HG02852 (cell line): ENCODE measurements around the gene AGPS.

Experiments used
- ATAC-seq: cut with Tn5 transposase; IDR thresholded peaks from one replicate; pipeline ENCODE4 v1.9.1; 2021; ENCODE audit warnings: mild to moderate bottlenecking, moderate library complexity; ENCODE audit not compliant: unreplicated experiment

The AGPS gene

GRCh38 chr2:177582000-177582399 lies 189.4 kb downstream of the AGPS start:
- ATAC-seq: no peak

DNA sequence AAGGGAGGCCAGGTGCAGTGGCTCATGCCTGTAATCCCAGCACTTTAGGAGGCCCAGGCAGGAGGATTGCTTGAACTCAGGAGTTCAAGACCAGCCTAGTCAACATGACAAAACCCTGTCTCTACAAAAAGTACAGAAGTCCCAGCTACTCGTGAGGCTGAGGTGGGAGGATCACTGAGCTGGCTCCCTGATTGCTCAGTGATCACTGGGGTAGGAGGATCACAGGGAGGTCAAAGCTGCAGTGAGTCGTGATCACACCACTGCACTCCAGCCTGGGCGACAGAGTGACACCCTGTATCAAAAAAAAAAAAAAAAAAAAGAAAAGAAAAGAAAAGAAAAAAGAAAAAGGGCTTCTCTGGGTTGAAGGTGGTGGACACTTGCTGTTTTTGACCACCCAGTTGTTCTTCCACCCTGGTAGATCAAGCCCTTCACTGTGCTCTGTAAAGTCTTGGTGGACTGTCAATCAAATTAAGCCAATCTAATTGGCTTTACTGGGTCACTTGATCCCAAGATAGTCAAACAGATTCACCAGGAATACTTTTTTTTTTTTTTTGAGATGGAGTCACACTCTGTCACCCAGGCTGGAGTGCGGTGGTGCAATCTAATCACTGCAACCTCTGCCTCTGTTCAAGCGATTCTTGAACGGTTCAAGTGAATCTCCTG lies 191.6 kb downstream of the AGPS start:
- ATAC-seq: no peak

GRCh38 chr2:177585234-177585863 lies 192.8 kb downstream of the AGPS start:
- no peak for ATAC-seq

DNA sequence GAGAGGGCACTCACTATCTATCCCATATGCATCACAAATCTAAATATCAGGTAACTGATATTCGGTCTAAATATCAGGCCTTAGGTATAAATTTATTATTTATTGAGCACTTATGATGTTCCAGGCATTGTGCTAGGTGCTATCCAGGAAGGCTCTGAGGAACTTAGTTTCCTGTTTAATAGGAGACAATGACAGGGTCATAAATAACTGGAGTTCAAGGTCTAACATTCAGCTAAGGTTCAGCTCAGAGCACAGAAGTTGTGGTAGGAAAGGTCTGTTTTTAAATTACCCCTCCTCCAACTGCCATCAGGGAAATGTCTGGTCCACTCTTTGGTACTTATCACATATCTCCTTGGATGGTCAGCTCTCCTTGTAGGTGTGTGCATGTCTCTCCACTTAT lies 193.6 kb downstream of the AGPS start:
- ATAC-seq: no peak

DNA sequence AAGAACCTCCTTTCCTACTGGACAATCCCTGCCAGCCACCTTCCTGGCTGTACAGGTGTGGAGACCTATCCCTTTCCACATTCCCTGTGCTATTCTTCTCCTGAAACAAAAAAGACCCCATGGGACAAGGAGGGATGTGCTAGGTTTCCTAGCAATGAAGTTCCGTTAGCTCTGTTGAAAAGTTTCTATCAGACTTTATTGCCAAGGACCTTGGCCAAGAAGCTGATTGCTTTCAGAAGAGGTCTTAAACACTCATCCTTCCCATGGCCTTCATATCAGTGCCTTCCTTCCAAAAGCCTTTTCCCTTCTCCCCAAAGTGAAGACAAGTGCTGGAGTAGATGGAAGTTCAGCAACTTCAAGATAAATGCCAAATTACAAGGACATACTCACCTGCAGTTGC lies 194.8 kb downstream of the AGPS start:
- no peak for ATAC-seq

DNA sequence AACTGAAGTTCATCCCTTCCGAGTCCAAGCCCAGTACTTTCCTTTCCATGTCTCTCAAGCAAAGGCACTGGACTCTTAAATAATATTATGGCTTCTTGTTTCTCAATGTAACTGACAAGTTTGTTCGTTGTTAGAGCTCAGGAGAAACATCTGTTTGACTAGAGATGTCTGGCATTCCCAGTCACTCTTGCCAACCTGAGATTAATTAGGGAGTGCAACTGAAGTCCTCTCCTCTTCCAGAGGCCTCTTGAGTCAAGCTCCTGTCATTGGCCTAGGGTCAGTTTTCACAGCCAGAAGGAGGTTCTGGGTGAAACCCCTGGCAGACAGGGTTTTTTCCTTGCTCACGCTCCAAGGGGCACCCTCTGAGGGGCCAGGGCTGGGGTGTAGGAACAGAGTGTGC lies 196.1 kb downstream of the AGPS start:
- no peak for ATAC-seq

DNA sequence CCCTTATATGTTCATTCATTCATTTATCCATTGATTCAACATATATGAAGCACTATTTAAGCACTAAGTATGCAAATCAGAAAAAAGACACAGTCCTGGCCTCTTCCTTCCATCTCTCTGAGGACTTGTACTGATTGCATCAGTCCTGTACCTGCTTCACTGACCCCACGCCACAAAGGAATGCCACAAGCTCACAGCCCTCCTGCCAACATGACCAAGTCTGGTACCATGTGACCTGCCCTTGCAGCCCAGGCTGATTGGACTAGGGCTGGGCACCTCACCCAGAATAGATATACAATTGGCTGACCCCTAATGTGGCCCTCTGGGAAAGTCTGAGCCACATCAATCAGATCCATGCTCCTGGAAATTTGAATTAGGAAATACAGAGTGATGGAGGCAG lies 196.6 kb downstream of the AGPS start:
- ATAC-seq: no peak

DNA sequence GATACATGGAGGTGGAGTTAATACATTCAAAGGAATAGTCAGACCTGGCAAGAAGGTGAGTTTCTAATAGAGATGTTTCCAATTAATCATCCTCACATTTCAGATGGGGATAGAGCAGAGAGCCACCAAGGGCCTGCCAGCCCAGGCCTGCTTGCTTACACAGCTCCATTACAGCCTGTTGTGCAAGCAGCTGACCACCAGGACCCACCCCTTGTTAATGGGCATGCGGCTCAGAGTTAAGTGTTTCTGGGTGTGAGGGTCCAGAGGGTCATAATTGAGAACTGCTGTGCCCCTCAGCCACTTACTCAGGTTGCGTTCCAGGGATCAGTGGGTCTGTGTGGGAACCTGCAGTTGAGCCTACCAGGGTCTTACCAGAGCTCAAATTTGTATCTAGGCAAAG lies 199.8 kb downstream of the AGPS start:
- ATAC-seq: no peak

DNA sequence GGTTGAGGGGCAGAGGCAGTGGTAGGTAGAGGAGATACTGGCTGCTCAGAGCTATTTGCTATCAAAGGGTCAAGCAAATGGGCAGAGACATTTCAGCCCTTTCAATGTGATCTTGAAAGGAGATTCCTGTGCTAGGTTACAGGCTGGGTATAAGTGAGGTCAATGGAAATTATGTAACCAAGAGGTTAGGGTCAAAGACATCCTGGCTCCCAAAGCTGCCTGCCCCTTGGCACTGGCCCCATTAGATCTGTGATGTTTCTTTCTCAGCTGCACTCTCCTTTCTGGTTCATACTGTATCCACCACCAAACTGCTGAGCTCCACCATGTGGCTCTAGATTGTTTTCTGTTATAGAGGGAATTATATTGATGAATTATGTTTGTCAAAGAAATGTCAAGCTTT lies 200.4 kb downstream of the AGPS start:
- no peak for ATAC-seq

GRCh38 chr2:177593402-177593801 lies 200.8 kb downstream of the AGPS start:
- ATAC-seq: no peak
